Measurements from ENCODE around the gene MED12L. TPM values are rescaled to one million over a fixed set of nuclear protein-coding genes. Genes with fewer than 3 reads are reported as not detected.

MED12L gene
- total RNA-seq, 2 donors from 2014 or later = 15.5 to 28.9 TPM

DNA sequence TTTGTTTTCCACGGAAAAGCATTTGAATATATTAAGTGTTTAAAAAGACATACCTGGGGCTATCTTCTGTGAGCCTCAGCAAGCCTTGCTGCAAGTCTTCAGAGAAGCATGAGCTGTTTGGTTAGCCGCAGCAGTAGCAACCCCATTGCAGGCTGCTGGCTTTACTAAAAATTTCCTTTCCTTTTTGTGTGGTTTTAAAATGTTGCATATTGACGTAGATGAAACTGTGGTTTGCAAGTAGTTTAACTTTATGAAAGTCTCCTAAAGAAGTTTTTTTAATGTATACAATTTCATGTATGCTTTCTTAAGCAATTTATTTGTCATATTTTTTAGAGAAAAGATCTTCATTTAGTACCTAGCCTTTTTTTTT, 117.6 kb downstream of the MED12L start, which contains the start of gene GPR171:
TSS of gene GPR171 (minus strand) at position 166 of the 370 bp plus-strand sequence. CDS start 3,830 bp downstream, outside the sequence.
- Histone ChIP-seq H3K4me3 (ENCODE audit: low read length) (no peak within 1 kb of the TSS), H3K27ac (ENCODE audit: low read depth, low read length) (no peak within 1 kb of the TSS), H3K27me3 (ENCODE audit: control insufficient read depth, insufficient read depth, low read length, poor library complexity, severe bottlenecking) (no peaks in the 10 kb centered on the region), H3K36me3 (ENCODE audit: control insufficient read depth, insufficient read depth, low read length) (no peaks in the 10 kb centered on the region), H3K9ac (ENCODE audit: extremely low read depth, low read length, poor library complexity, severe bottlenecking) (no peak within 1 kb of the TSS), H3K4me1 (ENCODE audit: control insufficient read depth, insufficient read depth, low read length) (no peaks in the 10 kb centered on the region), H3K9me3 (ENCODE audit: control insufficient read depth, low read length) (no peaks in the 10 kb centered on the region)
- Mint-ChIP-seq H3K27ac (no peak within 1 kb of the TSS), H3K4me3 (no peak within 1 kb of the TSS), H3K27me3 (ENCODE audit: insufficient read depth) (no peaks in the 10 kb centered on the region), H3K9me3 (no peaks in the 10 kb centered on the region), H3K4me1 (no peaks in the 10 kb centered on the region), H3K36me3 (ENCODE audit: low read depth) (no peaks in the 10 kb centered on the region)
- 97% methylated on average over 3 of the region's 3 CpGs; no CpG with 5 or more reads in 1 of the 2 experiments for WGBS, 2 experiments (ENCODE audit: insufficient coverage in 1 of 2, insufficient read length in 1 of 2)
- DNase-seq = no peak
- TF ChIP-seq, protein P1, sequence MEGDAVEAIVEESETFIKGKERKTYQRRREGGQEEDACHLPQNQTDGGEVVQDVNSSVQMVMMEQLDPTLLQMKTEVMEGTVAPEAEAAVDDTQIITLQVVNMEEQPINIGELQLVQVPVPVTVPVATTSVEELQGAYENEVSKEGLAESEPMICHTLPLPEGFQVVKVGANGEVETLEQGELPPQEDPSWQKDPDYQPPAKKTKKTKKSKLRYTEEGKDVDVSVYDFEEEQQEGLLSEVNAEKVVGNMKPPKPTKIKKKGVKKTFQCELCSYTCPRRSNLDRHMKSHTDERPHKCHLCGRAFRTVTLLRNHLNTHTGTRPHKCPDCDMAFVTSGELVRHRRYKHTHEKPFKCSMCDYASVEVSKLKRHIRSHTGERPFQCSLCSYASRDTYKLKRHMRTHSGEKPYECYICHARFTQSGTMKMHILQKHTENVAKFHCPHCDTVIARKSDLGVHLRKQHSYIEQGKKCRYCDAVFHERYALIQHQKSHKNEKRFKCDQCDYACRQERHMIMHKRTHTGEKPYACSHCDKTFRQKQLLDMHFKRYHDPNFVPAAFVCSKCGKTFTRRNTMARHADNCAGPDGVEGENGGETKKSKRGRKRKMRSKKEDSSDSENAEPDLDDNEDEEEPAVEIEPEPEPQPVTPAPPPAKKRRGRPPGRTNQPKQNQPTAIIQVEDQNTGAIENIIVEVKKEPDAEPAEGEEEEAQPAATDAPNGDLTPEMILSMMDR (conservative IDR thresholded peaks at IDR 0.05) = no peak

- TF ChIP-seq, protein P1 (conservative IDR thresholded peaks at IDR 0.05) = no peak
- H3K36me3 Mint-ChIP-seq (ENCODE audit: low read depth) = no peaks in the 10 kb centered on the region
These were observed 119.3 kb downstream of the MED12L start for GRCh38 chr3:151204530-151205402.

DNA sequence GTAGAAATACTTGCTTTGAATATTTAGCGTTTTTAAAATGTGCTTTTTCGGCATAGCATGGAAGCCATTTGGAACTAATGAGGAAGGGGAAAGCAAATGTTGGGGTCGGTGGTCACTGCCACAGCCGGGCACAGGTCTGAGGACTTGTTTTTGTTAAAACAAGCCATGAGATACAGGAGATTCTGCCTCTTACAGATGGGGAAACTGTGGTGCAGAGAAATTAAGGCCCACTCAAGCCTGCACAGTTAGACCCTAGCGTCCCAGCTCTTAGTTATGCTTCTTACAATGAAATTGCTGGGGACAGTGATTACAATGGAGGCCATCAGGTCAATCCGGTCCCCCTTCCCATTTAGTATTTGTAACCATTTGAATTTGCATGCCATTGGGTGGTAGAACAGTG, 120.0 kb downstream of the MED12L start:
- no peaks in the 10 kb centered on the region for H3K4me1 ChIP-seq (ENCODE audit: control insufficient read depth, insufficient read depth, low read length)
- H3K36me3 ChIP-seq (ENCODE audit: control insufficient read depth, insufficient read depth, low read length) = no peaks in the 10 kb centered on the region
- H3K9me3 ChIP-seq (ENCODE audit: control insufficient read depth, low read length) = no peaks in the 10 kb centered on the region
- Mint-ChIP-seq H3K36me3 (ENCODE audit: low read depth) (no peaks in the 10 kb centered on the region), H3K9me3 (no peaks in the 10 kb centered on the region), H3K27me3 (ENCODE audit: insufficient read depth) (no peaks in the 10 kb centered on the region), H3K4me1 (peaks cover under 1% of the 10 kb centered on the region), H3K27ac (no peak overlapping the region), H3K4me3 (no peak overlapping the region)
- H3K27ac ChIP-seq (ENCODE audit: low read depth, low read length) = no peak overlapping the region
- H3K9ac ChIP-seq (ENCODE audit: extremely low read depth, low read length, poor library complexity, severe bottlenecking) = no peak overlapping the region
- H3K27me3 ChIP-seq (ENCODE audit: control insufficient read depth, insufficient read depth, low read length, poor library complexity, severe bottlenecking) = no peaks in the 10 kb centered on the region
- TF ChIP-seq, protein P1 (conservative IDR thresholded peaks at IDR 0.05) = no peak
- WGBS, 2 experiments (ENCODE audit: insufficient coverage in 1 of 2, insufficient read length in 1 of 2) = 90 to 100% methylated on average over 3 to 6 of the region's 6 CpGs
- DNase-seq = no peak
- no peak overlapping the region for H3K4me3 ChIP-seq (ENCODE audit: low read length)

More at GRCh38 chr3:151204530-151205402, 119.3 kb downstream of the MED12L start:
- Mint-ChIP-seq H3K4me3 (no peak overlapping the region), H3K27me3 (ENCODE audit: insufficient read depth) (no peaks in the 10 kb centered on the region), H3K27ac (no peak overlapping the region), H3K4me1 (no peaks in the 10 kb centered on the region), H3K9me3 (no peaks in the 10 kb centered on the region)
- H3K9ac ChIP-seq (ENCODE audit: extremely low read depth, low read length, poor library complexity, severe bottlenecking) = no peak overlapping the region
- H3K4me3 ChIP-seq (ENCODE audit: low read length) = no peak overlapping the region
- no peaks in the 10 kb centered on the region for H3K36me3 ChIP-seq (ENCODE audit: control insufficient read depth, insufficient read depth, low read length)
- H3K27me3 ChIP-seq (ENCODE audit: control insufficient read depth, insufficient read depth, low read length, poor library complexity, severe bottlenecking) = no peaks in the 10 kb centered on the region
- no peak for DNase-seq
- no peak overlapping the region for H3K27ac ChIP-seq (ENCODE audit: low read depth, low read length)
- H3K9me3 ChIP-seq (ENCODE audit: control insufficient read depth, low read length) = no peaks in the 10 kb centered on the region
- no peaks in the 10 kb centered on the region for H3K4me1 ChIP-seq (ENCODE audit: control insufficient read depth, insufficient read depth, low read length)
- WGBS, 2 experiments (ENCODE audit: insufficient coverage in 1 of 2, insufficient read length in 1 of 2) = 82% methylated on average over 2 of the region's 3 CpGs; no CpG with 5 or more reads in 1 of the 2 experiments
